Stimulated activated CD4-positive, alpha-beta T cell treated with anti-CD3 and anti-CD28 coated beads, TNF-alpha, amount 100 ng/mL, for 4 hours (primary cell): ENCODE data around the gene ZNF217.
A peak's percentile ranks its signal among the peaks of the same experiment; 100 is the strongest.
"Not testable (repeated sequence)": the region's sequence is repeated elsewhere in the genome, so short reads cannot be mapped to it uniquely, and the experiment has no call there.

ENCODE experiments used
- DNase-seq, 3 experiments: peaks; one replicate each; pipeline ENCODE4 v3.0.0-alpha.2; 2020; ENCODE audit warnings: low read depth in 3 of 3

ZNF217 gene

DNA sequence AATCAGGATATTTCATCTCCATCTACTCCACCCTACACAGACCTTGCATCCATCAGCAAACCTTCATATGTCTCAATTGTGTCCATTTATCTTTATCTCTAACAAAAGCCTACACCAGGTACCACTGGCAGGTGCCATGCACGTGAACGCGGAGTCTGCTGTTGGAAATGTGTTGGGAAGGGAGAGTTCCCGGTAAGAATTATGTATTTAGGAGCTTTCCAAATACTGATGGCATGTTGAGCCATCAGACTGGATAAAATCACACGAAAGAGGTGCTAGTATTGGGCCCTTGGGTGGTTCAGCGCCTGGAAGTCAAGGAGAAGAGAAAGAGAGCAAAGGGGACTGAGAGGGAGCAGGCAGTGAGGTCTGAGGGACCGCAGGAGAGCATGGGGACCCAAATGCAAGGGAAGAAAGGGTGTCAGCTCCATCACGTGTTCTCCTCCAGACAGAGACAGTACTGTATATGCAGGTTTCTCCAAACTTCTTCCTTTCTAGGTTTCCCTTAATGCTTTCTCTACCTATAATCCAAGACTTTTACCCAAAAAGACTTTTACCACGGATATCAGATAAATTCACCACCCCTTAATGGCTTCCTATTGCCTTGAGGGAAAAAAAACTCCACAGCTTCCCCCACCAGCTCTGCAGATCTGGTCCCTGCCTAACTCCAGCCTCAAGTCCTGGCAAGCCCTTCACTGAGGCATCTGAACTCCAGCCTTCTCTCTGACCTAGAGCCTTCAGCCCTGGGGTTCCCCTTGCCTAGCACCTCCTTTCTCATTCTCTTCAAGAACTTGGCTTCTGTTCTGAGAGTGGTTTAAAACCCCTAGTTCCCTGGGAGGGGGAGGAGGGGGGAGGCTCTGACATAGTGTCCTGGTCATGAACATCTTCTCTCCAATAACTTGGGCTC is 4.8 kb upstream of the ZNF217 start:
- DNase-seq: no peak

DNA sequence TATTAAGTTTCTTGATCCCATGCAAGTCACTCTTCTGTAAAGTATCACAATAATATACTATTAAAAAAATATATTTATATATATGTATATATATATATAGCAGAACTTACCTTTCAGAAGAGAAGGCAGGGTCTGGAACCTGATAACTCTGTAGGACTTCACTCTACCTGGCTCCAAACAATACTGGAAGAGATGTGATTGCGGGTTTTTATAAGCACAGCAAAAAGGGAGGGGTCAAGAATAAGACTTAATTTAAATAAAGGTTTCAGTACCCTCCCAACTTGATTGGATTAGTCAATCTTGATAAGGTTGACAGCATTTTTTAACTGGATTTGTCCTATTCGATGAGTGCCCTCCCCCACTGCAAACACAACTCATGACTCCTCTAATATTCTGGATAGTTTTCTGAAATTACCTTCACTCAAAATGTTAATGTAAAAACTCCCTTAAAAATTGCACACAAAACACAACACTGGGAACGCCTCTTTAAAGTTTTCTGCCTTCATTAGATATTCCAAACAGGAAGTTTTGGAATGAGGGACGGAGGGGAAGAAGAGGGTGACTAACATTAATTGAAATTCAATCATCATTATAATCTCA is 4.0 kb upstream of the ZNF217 start:
- DNase-seq: no peak

DNA sequence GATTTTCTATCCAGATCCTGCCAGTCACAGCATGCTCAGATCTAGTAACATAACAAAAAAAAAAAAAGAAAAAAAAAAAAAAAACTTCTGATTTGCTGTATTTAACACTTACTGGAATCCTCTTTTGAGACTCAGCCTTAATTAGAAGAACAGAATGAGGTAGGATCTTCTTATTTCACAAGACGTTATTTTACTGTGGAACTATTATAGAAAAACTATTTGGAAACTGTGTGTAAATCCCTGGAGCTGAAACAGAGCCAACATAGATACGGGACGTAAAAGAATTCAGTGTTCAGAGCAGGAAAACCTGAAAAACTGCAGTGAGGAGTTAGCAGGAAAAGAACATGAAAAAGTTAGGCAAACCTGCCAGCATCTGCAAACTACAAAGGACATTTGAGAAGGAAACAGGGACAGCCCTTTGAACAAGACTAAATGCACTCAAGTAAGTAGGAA is 3.4 kb upstream of the ZNF217 start:
- DNase-seq: no peak

DNA sequence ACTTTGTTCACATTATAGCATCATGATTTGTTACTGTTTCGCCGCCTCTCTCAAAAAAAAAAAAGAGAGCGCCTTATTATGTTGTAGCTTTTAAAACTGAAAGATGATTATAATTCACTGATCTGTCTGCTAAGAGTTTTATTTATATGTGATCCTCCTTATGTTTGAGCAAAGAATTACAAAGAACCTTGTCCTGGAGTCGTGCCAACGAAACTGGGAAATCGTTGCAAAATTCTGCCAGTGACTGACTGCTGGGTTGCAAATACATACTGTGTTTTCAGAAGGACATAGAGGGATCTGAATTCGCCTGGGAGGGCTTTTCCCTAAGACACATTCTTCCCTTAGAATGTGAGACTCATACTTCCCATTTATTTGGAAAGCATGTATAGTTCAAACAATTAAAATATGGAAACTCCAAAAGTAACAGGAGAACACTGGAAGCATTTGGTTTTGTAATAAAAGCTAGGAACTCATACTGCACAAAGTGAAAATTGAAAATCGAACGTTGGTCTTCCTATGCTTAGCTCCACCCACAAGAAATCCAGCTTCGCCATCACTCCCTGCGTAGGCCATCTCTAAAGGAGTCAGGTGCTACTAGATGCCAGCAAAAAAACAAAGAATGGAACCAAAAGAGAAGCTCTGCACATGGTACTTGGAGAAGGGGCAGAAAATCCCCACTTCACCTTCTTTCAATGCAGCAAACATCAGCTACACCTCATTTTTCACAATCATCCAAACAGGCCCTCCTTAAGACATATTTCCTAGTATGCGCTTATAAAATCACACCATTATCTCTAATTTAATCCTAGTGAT is 2.8 kb upstream of the ZNF217 start:
- not testable (repeated sequence) for DNase-seq

DNA sequence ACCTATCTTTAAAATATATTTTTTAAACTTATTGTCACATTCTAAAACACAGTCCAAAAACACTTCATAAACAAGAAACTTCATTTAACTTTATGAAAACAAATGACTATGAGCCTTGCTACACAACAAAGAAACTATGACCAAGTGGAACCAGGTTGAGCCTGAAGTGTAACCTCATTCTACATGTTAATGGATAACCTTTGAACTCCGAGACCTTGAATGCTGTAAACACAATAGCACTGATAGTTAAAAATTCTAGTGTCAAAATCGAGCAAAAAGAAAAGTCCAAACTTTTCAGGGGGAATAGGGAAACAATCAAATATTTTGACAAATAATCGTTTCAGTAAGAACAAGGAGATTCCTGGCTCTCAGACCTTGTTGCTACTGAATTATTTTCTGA is 2.1 kb upstream of the ZNF217 start:
- DNase-seq: not testable (repeated sequence)

DNA sequence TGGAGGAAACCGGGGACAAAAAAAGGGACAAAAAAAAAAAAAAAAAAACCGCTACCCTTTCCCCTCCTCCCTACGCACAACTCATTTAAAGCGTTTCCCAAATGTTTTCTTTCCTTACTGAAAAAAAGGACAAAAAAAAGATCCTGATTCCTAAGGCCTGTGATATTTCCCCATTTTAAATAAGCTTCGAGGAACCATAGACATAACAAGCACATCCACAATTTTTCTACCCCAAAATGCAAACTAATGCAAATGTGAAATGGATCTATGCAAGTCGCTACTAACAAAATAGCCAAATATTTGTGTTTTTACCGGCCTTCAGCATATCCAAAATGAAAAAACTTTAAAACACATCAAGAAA is 1.4 kb upstream of the ZNF217 start:
- DNase-seq: no peak

DNA sequence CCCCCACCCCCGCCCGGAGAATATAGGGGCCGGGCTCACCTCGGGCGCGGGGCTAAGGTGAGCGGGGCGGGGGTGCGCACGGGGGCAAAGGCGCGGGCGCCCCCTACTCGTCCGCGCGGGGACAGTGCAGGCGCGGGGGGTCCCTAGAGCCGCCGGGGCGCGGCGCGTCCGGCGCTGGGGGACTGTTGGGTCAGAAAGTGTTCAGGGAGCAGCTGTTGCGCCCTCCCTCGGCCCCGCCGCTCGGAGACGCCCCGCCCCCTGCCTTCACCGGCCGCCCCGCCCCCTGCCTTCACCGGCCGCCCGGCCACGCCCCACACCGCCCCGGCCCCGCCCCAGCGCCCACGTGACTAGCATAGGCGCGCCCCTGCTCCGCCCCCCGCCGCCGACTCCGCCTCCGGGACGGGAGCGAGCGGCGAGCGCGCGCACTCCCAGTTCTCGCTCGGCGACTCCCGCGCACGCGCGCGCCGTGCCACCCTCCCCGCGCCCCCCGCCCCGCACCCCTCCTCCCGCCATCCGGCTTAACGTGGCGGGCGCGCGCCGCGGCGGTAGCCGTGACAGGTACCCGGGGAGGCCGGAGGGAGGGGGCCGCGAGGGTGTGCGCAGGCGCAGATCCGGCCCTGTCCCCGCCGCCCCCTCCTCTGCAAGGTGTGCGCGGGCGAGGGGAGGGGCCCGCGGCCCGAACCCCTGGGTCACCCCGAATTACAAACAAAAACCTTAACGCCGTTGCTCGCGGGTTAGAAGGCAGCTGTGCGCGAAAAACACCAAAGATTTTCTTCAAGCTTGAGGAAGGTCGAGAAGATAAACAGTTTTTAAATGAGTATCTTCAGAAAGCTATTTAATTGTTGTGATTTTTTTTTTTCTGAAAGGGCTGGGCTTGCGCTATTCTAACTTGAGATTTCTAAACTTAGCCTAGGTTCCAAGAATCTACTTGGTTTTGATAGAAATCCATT is 704 bp upstream of the ZNF217 start:
- DNase-seq: peak; percentile 95 to 99 (median 96)

DNA sequence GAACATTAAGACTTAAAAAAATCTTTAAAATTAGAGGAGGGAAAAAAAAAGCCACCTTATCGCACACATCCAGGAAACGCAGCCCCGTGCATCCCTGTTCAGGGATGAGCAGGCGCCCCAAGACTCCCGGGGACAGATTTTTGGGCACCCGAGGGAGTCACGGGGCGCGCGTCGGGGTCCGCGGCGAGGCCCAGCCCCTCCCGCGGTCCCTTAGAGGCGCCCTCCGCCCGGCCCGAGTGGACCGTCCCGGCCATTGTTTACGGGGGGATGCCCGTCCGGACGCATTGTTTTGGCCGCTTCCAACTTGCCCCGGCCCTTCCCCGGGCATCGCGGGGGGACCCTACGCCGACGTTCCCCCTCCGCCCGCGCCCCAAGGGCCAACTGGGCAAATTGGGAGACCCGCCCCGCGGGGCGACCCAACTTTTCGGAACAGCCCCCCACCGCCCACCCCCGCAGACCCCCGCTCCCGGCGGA is 610 bp downstream of the ZNF217 start:
- DNase-seq: no peak

DNA sequence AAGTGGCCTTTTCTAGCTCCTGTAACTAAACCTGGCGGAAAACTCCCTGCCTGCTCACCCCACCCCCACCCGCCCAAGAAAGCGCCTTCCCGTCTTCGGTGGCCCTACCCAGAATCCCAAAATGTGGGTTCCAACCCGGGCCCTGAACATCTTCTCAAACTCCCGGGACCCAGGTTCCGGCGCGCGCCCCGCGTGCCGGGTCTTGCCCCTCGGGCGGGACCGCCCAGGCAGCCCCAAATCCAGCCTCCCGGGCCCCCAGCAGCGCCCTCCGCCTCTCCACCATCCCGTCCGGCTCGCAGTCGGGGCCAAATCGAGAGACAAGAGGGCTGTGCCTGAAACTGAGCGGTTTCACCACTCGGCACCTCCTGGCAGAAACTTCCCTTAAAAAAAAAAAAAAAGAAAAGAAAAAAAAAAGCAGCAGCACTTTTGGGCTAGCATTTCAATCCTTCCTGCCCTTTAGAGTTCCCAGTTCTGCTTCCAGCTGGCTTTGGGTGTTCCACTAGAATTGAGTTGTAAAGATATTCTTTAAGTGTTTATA is 1.1 kb downstream of the ZNF217 start:
- peak in 1 of 3 experiments; percentile 31 for DNase-seq

DNA sequence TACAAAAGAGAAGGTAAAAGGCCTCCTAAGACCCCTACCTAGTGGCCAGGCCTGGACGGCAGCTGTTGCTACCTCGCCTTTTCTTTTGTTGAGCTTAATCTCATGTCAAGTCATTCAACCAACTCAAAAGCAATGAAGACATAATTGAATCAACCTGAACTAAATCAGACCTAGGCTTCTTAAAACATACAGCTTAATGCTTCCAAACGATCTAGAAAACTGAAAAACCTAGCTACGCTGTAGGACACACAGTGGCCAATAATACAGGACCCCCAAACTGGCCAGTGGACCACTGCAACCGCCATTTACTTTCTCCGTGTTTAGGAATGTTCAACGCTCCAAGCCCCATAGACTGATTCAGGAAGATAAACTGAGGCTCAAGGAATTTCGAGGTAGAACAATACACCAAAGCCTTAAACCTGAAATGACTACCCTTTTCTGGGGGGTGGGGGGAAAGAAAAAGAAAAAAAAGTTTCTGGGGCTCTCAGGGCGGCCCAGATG is 1.6 kb downstream of the ZNF217 start:
- not testable (repeated sequence) for DNase-seq

DNA sequence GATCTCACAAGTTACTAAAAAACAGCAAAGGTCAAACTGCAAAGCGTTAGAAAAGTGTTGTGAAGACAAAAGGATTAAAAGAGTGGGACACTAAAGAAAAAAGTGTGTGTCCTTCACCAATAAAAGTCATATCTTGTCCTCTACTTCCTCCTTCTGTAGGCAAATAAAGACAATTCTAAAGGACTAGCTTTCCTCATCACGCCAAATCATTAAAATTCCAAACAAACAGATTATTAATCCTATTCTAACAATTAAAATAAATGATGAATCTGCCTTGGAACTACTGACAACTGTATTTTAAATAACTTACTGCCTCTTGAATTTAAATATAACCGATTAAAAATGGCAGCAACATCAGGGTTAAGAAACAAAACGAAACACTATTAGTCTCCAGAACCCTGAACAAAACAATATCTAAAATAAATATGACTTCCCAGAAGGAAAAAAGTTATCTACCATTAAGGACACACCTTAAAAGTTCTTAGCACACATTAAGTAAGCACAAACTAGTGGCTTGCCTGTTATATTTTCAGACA is 2.4 kb downstream of the ZNF217 start:
- not testable (repeated sequence) for DNase-seq

DNA sequence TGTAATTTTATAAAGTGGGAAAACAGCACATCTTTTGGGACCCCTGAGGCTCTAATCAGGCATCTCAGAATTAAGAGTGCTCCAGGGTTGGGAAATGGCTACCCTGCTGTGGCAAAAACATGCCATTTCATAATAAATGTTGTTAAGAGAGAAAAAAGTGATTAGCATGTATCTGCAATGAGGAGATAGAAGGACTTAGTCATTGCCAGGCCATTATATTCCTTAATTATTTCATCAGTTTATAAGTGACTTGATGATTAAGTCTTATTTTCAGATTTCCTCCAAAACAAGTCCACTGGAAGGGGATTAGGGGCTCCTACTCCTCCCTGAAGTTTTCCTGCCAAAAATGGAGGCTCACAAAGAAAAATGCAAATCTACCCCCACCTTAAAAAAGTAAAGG is 3.0 kb downstream of the ZNF217 start:
- not testable (repeated sequence) for DNase-seq

DNA sequence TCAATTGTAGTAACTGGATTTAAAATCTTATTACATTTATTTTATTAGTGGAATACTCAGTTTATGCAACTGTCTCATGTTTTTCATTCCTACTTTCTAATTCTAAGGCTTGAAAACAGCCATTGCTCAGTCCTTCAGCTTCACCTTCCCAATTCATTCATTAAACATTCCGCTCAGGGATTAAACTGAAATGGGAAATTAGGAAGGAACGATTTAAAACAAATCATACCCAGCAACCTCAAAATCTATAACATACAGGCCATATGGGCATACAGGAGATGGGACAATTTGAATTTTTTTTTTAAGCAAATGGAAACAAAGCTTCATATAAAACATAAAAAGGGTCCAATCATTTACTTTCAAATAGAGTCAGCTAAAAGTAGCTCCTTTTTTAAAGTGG is 3.5 kb downstream of the ZNF217 start:
- DNase-seq: not testable (repeated sequence)

DNA sequence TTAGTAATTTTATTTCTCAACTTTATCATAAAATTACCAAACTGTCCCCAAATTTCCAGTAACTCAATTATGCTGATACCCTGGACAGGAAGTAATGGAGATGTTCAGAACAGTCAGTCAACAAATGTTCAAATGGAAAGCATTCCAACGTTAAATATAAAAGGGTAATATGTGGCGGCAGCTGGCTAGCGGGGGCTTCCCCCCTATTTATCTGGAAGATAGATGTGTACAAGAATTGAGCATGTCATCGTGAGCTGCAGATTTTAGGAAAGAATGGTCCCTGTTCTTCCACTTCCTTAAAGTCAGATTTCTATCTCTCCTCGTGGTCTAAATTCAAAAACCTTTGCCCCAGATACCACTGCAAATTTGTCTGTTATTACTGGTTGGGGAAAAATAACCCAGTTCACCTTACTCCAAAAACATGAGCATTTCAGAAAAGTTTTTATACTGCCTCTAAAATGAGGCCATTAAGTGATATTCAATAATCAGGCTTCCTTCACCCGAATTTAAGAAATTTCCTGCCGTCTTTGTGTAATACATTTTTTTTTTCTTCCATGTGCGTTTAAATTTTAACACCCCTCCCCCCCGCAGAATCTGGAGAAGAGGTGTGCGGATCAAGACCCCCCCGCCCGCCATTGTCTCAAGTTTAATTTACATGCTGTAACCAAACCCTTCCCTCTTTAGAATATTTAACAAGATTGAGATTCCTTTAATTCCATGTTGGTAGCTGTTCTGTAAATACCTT is 4.1 kb downstream of the ZNF217 start:
- not testable (repeated sequence) for DNase-seq

DNA sequence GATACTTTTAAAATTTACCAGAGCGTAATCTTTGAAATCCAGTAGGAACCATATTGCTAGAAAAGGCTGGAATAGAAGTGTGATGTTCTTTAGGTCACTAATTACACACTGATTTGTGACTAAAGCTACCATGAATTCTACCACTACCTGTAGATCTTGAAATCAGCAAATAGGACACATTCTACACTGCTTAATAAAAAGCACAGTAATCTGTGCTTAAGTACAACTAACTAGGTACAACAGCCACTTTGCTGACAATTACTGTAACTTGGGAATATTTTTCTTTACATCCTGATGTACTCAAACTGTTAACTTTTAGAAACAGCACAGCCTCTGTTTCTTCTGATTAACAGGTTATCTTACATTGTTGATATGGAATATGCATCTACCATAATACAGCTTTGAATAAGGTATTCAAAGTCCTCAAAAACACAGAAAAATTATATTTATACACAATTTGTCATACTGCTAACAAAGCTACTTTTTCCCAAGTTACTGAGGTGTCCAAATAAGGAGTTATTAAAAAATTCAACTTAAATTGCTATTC is 6.4 kb downstream of the ZNF217 start:
- DNase-seq: not testable (repeated sequence)

DNA sequence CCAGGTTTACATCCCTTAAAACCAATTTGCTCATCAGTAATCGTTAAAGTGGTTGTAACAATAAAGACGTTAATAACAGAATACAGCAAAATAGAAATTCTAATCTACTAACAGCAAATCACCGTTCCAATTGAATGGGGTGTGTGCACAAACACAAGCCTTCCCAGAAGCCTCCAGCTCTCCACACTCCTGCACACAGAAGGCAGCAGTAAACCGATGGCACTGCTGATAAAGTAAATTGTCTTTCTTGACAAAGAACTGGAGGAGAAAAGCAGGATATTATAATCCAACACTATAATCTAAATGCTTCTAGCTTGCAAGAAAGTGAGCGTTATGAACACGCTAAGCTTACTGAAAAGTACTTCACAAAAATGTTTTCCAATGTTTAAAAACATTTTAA is 7.0 kb downstream of the ZNF217 start:
- DNase-seq: no peak

DNA sequence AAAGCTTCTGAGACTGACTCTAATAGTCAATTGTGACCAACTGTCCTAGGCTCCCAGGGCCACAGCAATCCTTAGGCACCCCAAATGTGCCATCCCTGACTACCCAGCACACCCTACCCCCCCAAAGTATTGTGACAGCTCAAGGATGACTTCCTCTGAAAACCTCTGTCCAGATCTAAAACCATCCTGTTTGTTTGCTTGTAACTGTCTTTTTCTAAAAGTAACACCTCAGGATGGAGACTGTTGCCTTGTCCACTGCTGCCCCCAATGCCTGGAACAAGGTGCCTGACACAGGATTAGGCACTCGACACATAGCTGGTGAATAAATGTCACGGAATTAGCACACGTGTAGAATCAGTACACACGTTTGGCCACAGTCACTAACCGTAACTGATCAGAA is 7.7 kb downstream of the ZNF217 start:
- DNase-seq: not testable (repeated sequence)

DNA sequence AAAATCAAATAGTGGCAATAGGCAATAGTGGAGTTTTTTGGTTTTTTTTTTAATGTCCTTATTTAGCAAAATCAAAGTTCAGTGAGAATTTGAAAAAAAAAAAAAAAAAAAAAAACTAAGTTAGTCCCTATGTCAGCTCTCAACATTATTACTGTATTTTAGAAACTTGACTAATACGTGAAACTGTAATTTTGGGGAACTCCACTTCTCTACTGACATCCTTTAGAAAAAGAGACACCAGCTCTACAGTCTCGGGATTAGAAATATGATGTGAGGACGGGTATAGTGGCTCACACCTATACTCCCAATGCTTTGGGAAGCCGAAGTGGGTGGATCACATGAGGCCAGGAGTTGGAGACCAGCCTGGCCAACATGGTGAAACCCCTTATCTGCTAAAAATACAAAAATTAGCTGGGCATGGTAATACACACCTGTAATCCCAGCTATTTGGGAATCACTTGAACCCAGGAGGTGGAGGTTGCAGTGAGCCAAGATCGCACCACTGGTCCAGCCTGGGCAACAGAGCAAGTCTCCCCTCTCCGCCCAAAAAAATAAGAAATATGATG is 8.6 kb downstream of the ZNF217 start:
- DNase-seq: not testable (repeated sequence)

DNA sequence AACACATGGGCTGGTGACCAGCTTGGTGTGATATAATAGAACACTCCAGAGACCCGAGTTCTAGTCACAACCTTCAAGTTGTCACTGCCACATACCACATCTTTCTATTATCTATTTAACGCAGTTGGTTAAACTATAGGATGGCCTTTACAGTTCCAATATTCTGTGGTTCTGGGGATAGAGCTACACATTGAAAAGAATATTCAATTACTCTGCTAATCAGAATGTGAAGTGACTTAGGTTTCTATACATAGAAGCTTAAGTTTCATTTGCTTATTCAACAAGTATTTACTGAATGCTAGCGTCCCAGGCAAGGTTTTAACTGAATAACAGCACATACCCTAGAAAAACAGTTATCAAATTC is 9.1 kb downstream of the ZNF217 start:
- DNase-seq: not testable (repeated sequence)
